Erythroblast (primary cell): ENCODE measurements around the gene MAN1B1.

Source experiments
- GATA1 ChIP-seq: IDR thresholded peaks from 2 replicates; pipeline ENCODE4 v1.6.1; 2011; ENCODE audit warnings: low read depth, mild to moderate bottlenecking, control low read depth, low read length, moderate library complexity
- POLR2A ChIP-seq: IDR thresholded peaks from 2 replicates; pipeline ENCODE4 v1.6.1; 2011; ENCODE audit warnings: mild to moderate bottlenecking, low read length

DNA sequence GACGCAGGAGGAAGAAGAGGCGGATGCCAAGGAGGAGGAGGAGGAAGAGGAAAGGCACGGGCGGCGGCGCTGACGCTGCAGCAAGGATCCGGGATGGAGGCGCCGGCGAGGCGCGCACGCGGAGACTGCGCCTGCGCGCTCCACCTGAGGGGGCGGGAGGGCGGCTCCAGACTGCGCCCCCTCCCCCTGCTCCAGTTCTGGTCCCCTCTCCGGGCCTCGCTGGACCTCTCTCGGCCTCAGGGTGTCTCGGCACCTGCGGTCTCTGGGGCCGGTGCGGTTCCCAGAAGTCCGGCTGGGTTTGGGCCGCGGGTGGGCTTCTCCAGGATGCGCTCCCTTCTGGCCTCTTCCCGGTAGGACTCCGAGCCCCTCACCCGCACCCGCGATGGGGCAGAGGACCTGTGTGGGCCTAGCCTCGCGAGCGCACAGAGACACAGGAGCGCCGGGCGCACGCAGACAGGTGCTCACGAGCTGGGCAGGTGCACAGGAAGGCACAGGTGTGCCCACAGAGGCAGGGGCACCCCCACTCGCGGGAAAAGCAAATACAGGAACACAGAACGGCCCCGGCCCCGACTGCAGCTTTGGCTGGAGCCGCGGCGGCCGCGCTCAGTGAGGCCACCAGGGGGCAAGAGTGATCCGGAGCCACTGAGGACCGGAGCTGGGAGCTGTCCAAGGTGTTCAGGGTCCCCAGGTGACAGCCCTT is 40.5 kb upstream of the MAN1B1 start, which contains the start of gene NPDC1:
- TF ChIP-seq POLR2A: no peak
- no peak for TF ChIP-seq GATA1
